GM19035 (cell line): Measurements from ENCODE around the gene UAP1L1.

Experiments
- ATAC-seq: cut with Tn5 transposase; IDR thresholded peaks from one replicate; pipeline ENCODE4 v1.9.1; 2021; ENCODE audit not compliant: unreplicated experiment

The UAP1L1 gene

DNA sequence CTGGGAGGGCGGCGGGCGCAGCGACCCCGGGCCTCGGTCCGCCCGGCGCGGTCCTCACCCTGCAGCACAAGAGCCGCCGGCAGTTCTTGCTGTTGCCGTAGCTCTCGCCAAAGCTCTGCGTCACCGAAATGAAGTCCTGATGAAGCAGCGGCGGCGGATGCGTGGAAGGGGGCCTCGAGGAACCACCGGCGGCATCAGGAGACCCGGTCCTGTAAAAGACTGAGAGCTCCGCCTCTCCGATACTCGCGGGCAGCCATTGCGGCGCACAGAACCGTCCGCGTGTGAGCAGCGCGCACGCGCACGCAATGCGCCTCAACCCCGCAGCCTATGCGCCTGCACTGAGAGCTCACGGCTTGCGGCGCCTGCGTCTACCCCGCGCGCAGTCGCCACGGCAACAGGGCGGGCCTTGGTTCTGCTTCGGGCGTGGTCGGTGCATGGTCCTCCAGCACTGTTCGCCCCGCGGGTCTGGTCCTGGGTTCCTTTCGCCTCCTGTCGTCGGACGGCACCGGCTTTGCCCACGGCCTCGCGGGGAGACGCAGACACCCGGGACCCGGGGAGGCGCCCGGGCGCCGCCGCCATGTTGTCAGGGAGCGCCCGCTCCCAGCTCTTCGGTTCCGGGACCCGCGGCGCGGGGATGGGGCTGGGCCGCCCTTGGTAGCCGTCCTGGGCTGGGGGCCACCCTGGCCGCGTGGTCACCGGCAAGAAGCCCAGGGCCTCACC lies 52.3 kb downstream of the UAP1L1 start:
- ATAC-seq: peak; percentile 76

DNA sequence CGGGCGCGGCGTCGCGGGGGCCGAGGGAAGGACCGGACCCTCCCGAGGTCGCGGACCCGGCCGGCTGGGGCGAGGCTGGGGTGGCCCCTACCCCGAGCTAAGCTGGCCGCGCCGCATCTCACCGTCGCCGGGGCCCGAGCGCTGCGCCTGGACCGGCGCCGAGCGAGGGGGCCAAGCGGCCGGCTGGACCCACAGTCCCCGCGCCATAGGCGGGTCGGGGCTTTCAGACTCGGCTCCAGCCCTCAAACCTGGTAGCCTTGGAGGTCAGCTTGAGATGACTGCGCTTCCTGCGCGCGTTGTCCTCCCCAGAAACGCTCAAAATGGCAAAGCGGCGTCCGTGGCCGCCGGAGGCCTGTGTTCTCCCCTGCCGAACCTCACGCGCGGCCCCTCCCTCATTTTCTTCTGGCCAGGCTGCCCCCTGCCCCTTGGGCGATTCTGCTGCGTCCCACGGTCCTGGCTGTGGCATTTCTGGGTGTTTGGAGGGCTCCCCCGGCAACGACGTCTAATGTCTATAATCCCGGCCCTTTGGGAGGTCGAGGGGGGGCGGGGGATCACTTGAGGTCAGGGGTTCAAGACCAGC lies 52.9 kb downstream of the UAP1L1 start:
- peak; percentile 21 for ATAC-seq
